BLaER1 treated with 17β-estradiol and CSF1 and Interleukin-3, amounts not matched to agents 10 nM and 100 nM (cell line): Measurements from ENCODE around the gene VARS2.
"Not testable (repeated sequence)": the region's sequence is repeated elsewhere in the genome, so short reads cannot be mapped to it uniquely, and the experiment has no call there.

ENCODE experiments used
- H3K27ac ChIP-seq, 11 experiments: shearing (Covaris generic); formaldehyde crosslinking; 2 replicates each; pipeline ENCODE4 v1.8.1; 2022
- H3K27me3 ChIP-seq, 11 experiments: shearing (Covaris generic); formaldehyde crosslinking; 2 replicates each; pipeline ENCODE4 v1.8.1; 2022
- H3K36me3 ChIP-seq, 11 experiments: shearing (Covaris generic); formaldehyde crosslinking; 2 replicates each; pipeline ENCODE4 v1.8.1; 2022
- H3K4me1 ChIP-seq, 10 experiments: shearing (Covaris generic); formaldehyde crosslinking; 2 replicates each; pipeline ENCODE4 v1.8.1; 2022
- H3K4me2 ChIP-seq, 11 experiments: shearing (Covaris generic); formaldehyde crosslinking; 2 replicates each; pipeline ENCODE4 v1.8.1; 2022
- H3K4me3 ChIP-seq, 10 experiments: shearing (Covaris generic); formaldehyde crosslinking; 2 replicates each; pipeline ENCODE4 v1.8.1; 2022
- H3K9ac ChIP-seq, 11 experiments: shearing (Covaris generic); formaldehyde crosslinking; 2 replicates each; pipeline ENCODE4 v1.8.1; 2022
- H3K9me3 ChIP-seq, 11 experiments: shearing (Covaris generic); formaldehyde crosslinking; replicated peaks in 1 of 11; 2 replicates each; pipeline ENCODE4 v1.8.1; 2022
- H4K20me1 ChIP-seq, 11 experiments: shearing (Covaris generic); formaldehyde crosslinking; 2 replicates each; pipeline ENCODE4 v1.8.1; 2022
- Cebpa-rat ChIP-seq, 11 experiments: shearing (Covaris generic); IDR thresholded peaks; 2 replicates each; pipeline ENCODE4 v1.8.1; 2022

VARS2 gene

GRCh38 chr6:30912746-30913520, 1.1 kb upstream of the VARS2 start:
- H3K4me2 ChIP-seq = peak overlapping the region in 6 of 11 experiments; percentile 85 to 93 (median 91); a peak in 12 of 22 replicates
- no peaks in the 10 kb centered on the region for H3K9me3 ChIP-seq
- H3K9ac ChIP-seq = peak overlapping the region in 5 of 11 experiments; percentile 81 to 92 (median 89); a peak in 8 of 22 replicates
- peaks cover 0 to 6% (median 0%) of the 10 kb centered on the region in 11 experiments; a peak in 4 of 22 replicates for H4K20me1 ChIP-seq
- H3K36me3 ChIP-seq = peaks cover 48 to 66% (median 59%) of the 10 kb centered on the region in 11 experiments
- H3K4me3 ChIP-seq = no peak overlapping the region
- H3K27me3 ChIP-seq = no peaks in the 10 kb centered on the region
- no peak for TF ChIP-seq Cebpa-rat (IDR thresholded peaks at IDR 0.05)
- peaks cover 26 to 41% (median 33%) of the 10 kb centered on the region in 10 experiments for H3K4me1 ChIP-seq
- no peak overlapping the region for H3K27ac ChIP-seq

GRCh38 chr6:30913721-30914075, 340 bp upstream of the VARS2 start:
- no peaks in the 10 kb centered on the region for H3K27me3 ChIP-seq
- no peaks in the 10 kb centered on the region for H3K9me3 ChIP-seq
- peak overlapping the region; percentile 63 to 80 (median 68) for H3K4me3 ChIP-seq
- peaks cover 0 to 5% (median 0%) of the 10 kb centered on the region in 11 experiments; a peak in 4 of 22 replicates for H4K20me1 ChIP-seq
- peak overlapping the region; percentile 85 to 99 (median 92) for H3K4me2 ChIP-seq
- peaks cover 24 to 39% (median 31%) of the 10 kb centered on the region in 10 experiments for H3K4me1 ChIP-seq
- H3K36me3 ChIP-seq = peaks cover 54 to 74% (median 67%) of the 10 kb centered on the region in 11 experiments
- peak overlapping the region in 7 of 11 experiments; percentile 80 to 91 (median 88); a peak in 10 of 22 replicates for H3K27ac ChIP-seq
- H3K9ac ChIP-seq = peak overlapping the region; percentile 81 to 92 (median 88); a peak in 19 of 22 replicates
- TF ChIP-seq Cebpa-rat (IDR thresholded peaks at IDR 0.05) = no peak

GRCh38 chr6:30914854-30915590, 984 bp downstream of the VARS2 start:
- Histone ChIP-seq H3K27me3 (no peaks in the 10 kb centered on the region), H3K36me3 (peaks cover 64 to 79% (median 72%) of the 10 kb centered on the region in 11 experiments), H3K4me3 (peak overlapping the region; percentile 63 to 80 (median 68)), H4K20me1 (peaks cover 0 to 6% (median 0%) of the 10 kb centered on the region in 11 experiments; a peak in 3 of 22 replicates), H3K27ac (peak overlapping the region; percentile 72 to 91 (median 88); a peak in 21 of 22 replicates), H3K4me2 (peak overlapping the region; percentile 85 to 99 (median 92)), H3K9me3 (no peaks in the 10 kb centered on the region), H3K9ac (peak overlapping the region; percentile 81 to 92 (median 88)), H3K4me1 (peaks cover 17 to 26% (median 22%) of the 10 kb centered on the region in 10 experiments)
- no peak for TF ChIP-seq Cebpa-rat (IDR thresholded peaks at IDR 0.05)

GRCh38 chr6:30915591-30915946, 1.5 kb downstream of the VARS2 start:
- no peaks in the 10 kb centered on the region for H3K9me3 ChIP-seq
- H3K27me3 ChIP-seq = no peaks in the 10 kb centered on the region
- peak overlapping the region in 4 of 11 experiments; percentile 85 to 91 (median 88); a peak in 5 of 22 replicates for H3K27ac ChIP-seq
- H3K9ac ChIP-seq = peak overlapping the region; percentile 47 to 92 (median 88); a peak in 17 of 22 replicates
- H3K4me3 ChIP-seq = peak overlapping the region in 4 of 10 experiments; percentile 68 to 80 (median 73); a peak in 3 of 20 replicates
- peaks cover 64 to 79% (median 72%) of the 10 kb centered on the region in 11 experiments for H3K36me3 ChIP-seq
- no peak for TF ChIP-seq Cebpa-rat (IDR thresholded peaks at IDR 0.05)
- H3K4me2 ChIP-seq = peak overlapping the region; percentile 85 to 99 (median 92)
- peaks cover 0 to 9% (median 0%) of the 10 kb centered on the region in 11 experiments; a peak in 3 of 22 replicates for H4K20me1 ChIP-seq
- H3K4me1 ChIP-seq = peaks cover 17 to 26% (median 22%) of the 10 kb centered on the region in 10 experiments

- H3K4me1 ChIP-seq = peaks cover 17 to 26% (median 22%) of the 10 kb centered on the region in 10 experiments
- H3K4me3 ChIP-seq = no peak overlapping the region
- no peak overlapping the region for H3K27ac ChIP-seq
- no peaks in the 10 kb centered on the region for H3K9me3 ChIP-seq
- peaks cover 0 to 13% (median 0%) of the 10 kb centered on the region in 11 experiments; a peak in 3 of 22 replicates for H4K20me1 ChIP-seq
- H3K9ac ChIP-seq = peak overlapping the region in 10 of 11 experiments; percentile 8 to 91 (median 44); a peak in 14 of 22 replicates
- no peaks in the 10 kb centered on the region for H3K27me3 ChIP-seq
- H3K4me2 ChIP-seq = no peak overlapping the region
- TF ChIP-seq Cebpa-rat (IDR thresholded peaks at IDR 0.05) = no peak
- peaks cover 62 to 79% (median 74%) of the 10 kb centered on the region in 11 experiments for H3K36me3 ChIP-seq
Measured at GRCh38 chr6:30917041-30917440, 3.0 kb downstream of the VARS2 start.

GRCh38 chr6:30917487-30917886, 3.4 kb downstream of the VARS2 start:
- Histone ChIP-seq H3K36me3 (peaks cover 62 to 79% (median 74%) of the 10 kb centered on the region in 11 experiments), H4K20me1 (peaks cover 0 to 18% (median 0%) of the 10 kb centered on the region in 11 experiments; a peak in 3 of 22 replicates), H3K27ac (no peak overlapping the region), H3K4me2 (no peak overlapping the region), H3K9me3 (no peaks in the 10 kb centered on the region), H3K27me3 (no peaks in the 10 kb centered on the region), H3K4me1 (peaks cover 17 to 26% (median 22%) of the 10 kb centered on the region in 10 experiments), H3K9ac (peak overlapping the region in 7 of 11 experiments; percentile 4 to 55 (median 16); a peak in 4 of 22 replicates), H3K4me3 (no peak overlapping the region)
- no peak for TF ChIP-seq Cebpa-rat (IDR thresholded peaks at IDR 0.05)

- H4K20me1 ChIP-seq = peaks cover 0 to 29% (median 0%) of the 10 kb centered on the region in 11 experiments; a peak in 3 of 22 replicates
- no peak for TF ChIP-seq Cebpa-rat (IDR thresholded peaks at IDR 0.05)
- no peaks in the 10 kb centered on the region for H3K27me3 ChIP-seq
- H3K4me3 ChIP-seq = no peak overlapping the region
- no peak overlapping the region for H3K27ac ChIP-seq
- H3K9ac ChIP-seq = peak overlapping the region in 2 of 11 experiments; percentile 3 to 44; a peak in 2 of 22 replicates
- H3K4me2 ChIP-seq = no peak overlapping the region
- no peaks in the 10 kb centered on the region for H3K9me3 ChIP-seq
- H3K36me3 ChIP-seq = peaks cover 72 to 81% (median 76%) of the 10 kb centered on the region in 11 experiments
- H3K4me1 ChIP-seq = peaks cover 14 to 20% (median 17%) of the 10 kb centered on the region in 10 experiments
Measured at GRCh38 chr6:30918670-30919069, 4.6 kb downstream of the VARS2 start.

GRCh38 chr6:30922447-30922852, 8.4 kb downstream of the VARS2 start:
- H3K4me2 ChIP-seq = no peak overlapping the region
- H3K27ac ChIP-seq = no peak overlapping the region

GRCh38 chr6:30924040-30924627, 10.1 kb downstream of the VARS2 start:
- peaks cover 78 to 100% (median 99%) of the 10 kb centered on the region in 11 experiments for H3K36me3 ChIP-seq
- H3K4me2 ChIP-seq, H3K4me1 ChIP-seq, H3K9ac ChIP-seq, H3K4me3 ChIP-seq, H3K27ac ChIP-seq, H3K27me3 ChIP-seq: not testable (repeated sequence)
- peaks cover 0 to 31% (median 0%) of the 10 kb centered on the region in 11 experiments; a peak in 4 of 22 replicates for H4K20me1 ChIP-seq
- H3K9me3 ChIP-seq = peaks cover 11 to 17% (median 14%) of the 10 kb centered on the region in 11 experiments

More at GRCh38 chr6:30922447-30922852, 8.4 kb downstream of the VARS2 start:
- Histone ChIP-seq H3K27me3 (no peaks in the 10 kb centered on the region), H3K4me1 (no peaks in the 10 kb centered on the region), H3K9me3 (no peaks in the 10 kb centered on the region), H3K36me3 (peaks cover 92 to 100% (median 99%) of the 10 kb centered on the region in 11 experiments), H4K20me1 (peaks cover 0 to 31% (median 0%) of the 10 kb centered on the region in 11 experiments; a peak in 4 of 22 replicates), H3K4me3 (no peak overlapping the region), H3K9ac (no peak overlapping the region)
- no peak for TF ChIP-seq Cebpa-rat (IDR thresholded peaks at IDR 0.05)
